GM19099 (cell line): Measurements from ENCODE around the gene EFNA2.

ENCODE experiments used
- POLR2A ChIP-seq: IDR thresholded peaks from 3 replicates; pipeline ENCODE4 v1.6.1; 2011; ENCODE audit warnings: low read depth; ENCODE audit not compliant: insufficient read length; ENCODE audit errors: extremely low read depth

The EFNA2 gene

GRCh38 chr19:1304197-1304924, 18.7 kb downstream of the EFNA2 start:
- TF ChIP-seq POLR2A, result no peak

GRCh38 chr19:1307320-1307719, 21.6 kb downstream of the EFNA2 start:
- no peak for TF ChIP-seq POLR2A

- TF ChIP-seq POLR2A, result no peak
Observed at GRCh38 chr19:1307755-1308303, 22.2 kb downstream of the EFNA2 start.

- no peak for TF ChIP-seq POLR2A
Observed at GRCh38 chr19:1308718-1309117, 23.0 kb downstream of the EFNA2 start.

GRCh38 chr19:1309977-1310852, 24.5 kb downstream of the EFNA2 start:
- TF ChIP-seq POLR2A, result no peak

- no peak for TF ChIP-seq POLR2A
Observed at GRCh38 chr19:1310853-1311180, 25.1 kb downstream of the EFNA2 start.

- no peak for TF ChIP-seq POLR2A
Observed at GRCh38 chr19:1311543-1312091, 25.9 kb downstream of the EFNA2 start.

GRCh38 chr19:1312767-1313694, 27.4 kb downstream of the EFNA2 start:
- no peak for TF ChIP-seq POLR2A

- no peak for TF ChIP-seq POLR2A
Observed at GRCh38 chr19:1313695-1314613, 28.3 kb downstream of the EFNA2 start.

GRCh38 chr19:1315470-1316166, 29.9 kb downstream of the EFNA2 start:
- no peak for TF ChIP-seq POLR2A

- TF ChIP-seq POLR2A, result no peak
Observed at GRCh38 chr19:1316466-1316865, 30.8 kb downstream of the EFNA2 start.

GRCh38 chr19:1317274-1318003, 31.8 kb downstream of the EFNA2 start:
- TF ChIP-seq POLR2A, result no peak
